ENCODE measurements around the gene ATP9B. TPM values are rescaled to one million over a fixed set of nuclear protein-coding genes. Genes with fewer than 3 reads are reported as not detected.

The ATP9B gene
- total RNA-seq, 2 experiments from 2014 or later, result 61.9 to 63.5 TPM

DNA sequence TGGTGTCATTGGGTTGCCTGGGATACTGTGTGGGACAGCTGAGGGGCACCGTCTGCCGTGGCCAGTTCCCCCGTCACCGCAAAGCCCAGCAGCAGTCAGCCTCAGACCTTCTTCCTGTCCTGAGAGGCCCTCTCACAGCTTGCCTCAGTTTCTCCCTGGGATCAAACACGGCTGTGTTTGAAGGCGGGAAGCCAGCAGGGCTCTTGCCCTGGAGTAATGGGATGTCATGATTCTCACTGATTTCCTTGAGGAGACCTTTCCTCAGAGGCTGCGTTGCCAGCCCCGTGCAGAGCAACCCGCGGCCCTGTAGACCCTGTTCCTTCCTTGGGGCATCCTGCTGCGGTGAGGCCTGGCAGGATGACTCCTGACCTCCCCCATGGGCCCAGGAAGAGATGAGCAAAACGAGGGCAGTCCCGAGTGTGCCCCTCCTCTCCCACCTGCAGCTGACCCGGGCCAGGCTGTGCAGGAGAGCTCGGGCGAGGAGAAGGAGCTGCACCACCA lies 312.7 kb downstream of the ATP9B start:
- no peak overlapping the region for H3K27ac Mint-ChIP-seq
- POLR2A ChIA-PET, result interaction anchor here (1.8 to 2.9 kb wide), 2 partner anchors 11 to 24 kb away, joined by 4 to 13 read pairs; no protein-coding TSS in a partner anchor

GRCh38 chr18:79382681-79383387 lies 313.6 kb downstream of the ATP9B start:
- H3K36me3 ChIP-seq (ENCODE audit: insufficient read depth, low read length), result peaks cover 4% of the 10 kb centered on the region
- no peak overlapping the region for H3K27ac ChIP-seq (ENCODE audit: low read depth in 1 of 2, low read length in 2 of 2)
- Mint-ChIP-seq H3K36me3 (ENCODE audit: low read depth) (peaks cover 11% of the 10 kb centered on the region), H3K4me1 (ENCODE audit: low read depth) (peaks cover 14% of the 10 kb centered on the region), H3K4me3 (no peak overlapping the region), H3K27me3 (no peaks in the 10 kb centered on the region), H3K27ac (no peak overlapping the region), H3K9me3 (no peaks in the 10 kb centered on the region)
- H3K4me1 ChIP-seq (ENCODE audit: insufficient read depth, low read length), result peaks cover 15% of the 10 kb centered on the region
- DNase-seq (peak in 1 of 14 experiments; percentile 16), ATAC-seq (ENCODE audit: poor library complexity) (no peak)
- TF ChIP-seq, protein P1, sequence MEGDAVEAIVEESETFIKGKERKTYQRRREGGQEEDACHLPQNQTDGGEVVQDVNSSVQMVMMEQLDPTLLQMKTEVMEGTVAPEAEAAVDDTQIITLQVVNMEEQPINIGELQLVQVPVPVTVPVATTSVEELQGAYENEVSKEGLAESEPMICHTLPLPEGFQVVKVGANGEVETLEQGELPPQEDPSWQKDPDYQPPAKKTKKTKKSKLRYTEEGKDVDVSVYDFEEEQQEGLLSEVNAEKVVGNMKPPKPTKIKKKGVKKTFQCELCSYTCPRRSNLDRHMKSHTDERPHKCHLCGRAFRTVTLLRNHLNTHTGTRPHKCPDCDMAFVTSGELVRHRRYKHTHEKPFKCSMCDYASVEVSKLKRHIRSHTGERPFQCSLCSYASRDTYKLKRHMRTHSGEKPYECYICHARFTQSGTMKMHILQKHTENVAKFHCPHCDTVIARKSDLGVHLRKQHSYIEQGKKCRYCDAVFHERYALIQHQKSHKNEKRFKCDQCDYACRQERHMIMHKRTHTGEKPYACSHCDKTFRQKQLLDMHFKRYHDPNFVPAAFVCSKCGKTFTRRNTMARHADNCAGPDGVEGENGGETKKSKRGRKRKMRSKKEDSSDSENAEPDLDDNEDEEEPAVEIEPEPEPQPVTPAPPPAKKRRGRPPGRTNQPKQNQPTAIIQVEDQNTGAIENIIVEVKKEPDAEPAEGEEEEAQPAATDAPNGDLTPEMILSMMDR (IDR thresholded peaks at IDR 0.05), result no peak
- H3K27me3 ChIP-seq (ENCODE audit: control insufficient read depth in 1 of 2, insufficient read depth in 2 of 2, low read length in 2 of 2), result no peaks in the 10 kb centered on the region
- ChIA-PET CTCF (no interaction called here), POLR2A (interaction anchor here (1.5 to 2.9 kb wide), 2 partner anchors 13 to 23 kb away, joined by 3 to 13 read pairs; partner anchors contain the start of gene NFATC1)
- intact Hi-C loops (cut with DNase I, micrococcal nuclease), result no loop called here
- H3K4me3 ChIP-seq (ENCODE audit: low read length), result no peak overlapping the region
- H3K9me3 ChIP-seq (ENCODE audit: control insufficient read depth in 1 of 2, insufficient read depth in 1 of 2, low read length in 2 of 2), result no peaks in the 10 kb centered on the region

More for the DNA sequence above, 312.7 kb downstream of the ATP9B start:
- DNase-seq (peak in 1 of 14 experiments; percentile 8), ATAC-seq (ENCODE audit: poor library complexity) (no peak)
- intact Hi-C loops (cut with DNase I, micrococcal nuclease), result loop anchor here in 1 of 2 experiments (1.0 kb wide), 1 partner anchor 146 kb away; no protein-coding TSS in a partner anchor
- Histone ChIP-seq H3K27ac (ENCODE audit: low read depth in 1 of 2, low read length in 2 of 2) (no peak overlapping the region), H3K9me3 (ENCODE audit: control insufficient read depth in 1 of 2, insufficient read depth in 1 of 2, low read length in 2 of 2) (no peaks in the 10 kb centered on the region), H3K27me3 (ENCODE audit: control insufficient read depth in 1 of 2, insufficient read depth in 2 of 2, low read length in 2 of 2) (no peaks in the 10 kb centered on the region), H3K4me3 (ENCODE audit: low read length) (no peak overlapping the region), H3K4me1 (ENCODE audit: insufficient read depth, low read length) (peaks cover 12% of the 10 kb centered on the region), H3K36me3 (ENCODE audit: insufficient read depth, low read length) (peaks cover 10% of the 10 kb centered on the region)
- CTCF ChIA-PET, result interaction anchor here (1.7 to 1.9 kb wide), 2 partner anchors 11 to 147 kb away, joined by 10 to 14 read pairs; no protein-coding TSS in a partner anchor
- H3K27me3 Mint-ChIP-seq, result no peaks in the 10 kb centered on the region
- no peaks in the 10 kb centered on the region for H3K9me3 Mint-ChIP-seq
- TF ChIP-seq, protein P1 (IDR thresholded peaks at IDR 0.05), result no peak
- H3K4me3 Mint-ChIP-seq, result no peak overlapping the region
- H3K36me3 Mint-ChIP-seq (ENCODE audit: low read depth), result peaks cover 20% of the 10 kb centered on the region
- peaks cover 10% of the 10 kb centered on the region for H3K4me1 Mint-ChIP-seq (ENCODE audit: low read depth)

DNA sequence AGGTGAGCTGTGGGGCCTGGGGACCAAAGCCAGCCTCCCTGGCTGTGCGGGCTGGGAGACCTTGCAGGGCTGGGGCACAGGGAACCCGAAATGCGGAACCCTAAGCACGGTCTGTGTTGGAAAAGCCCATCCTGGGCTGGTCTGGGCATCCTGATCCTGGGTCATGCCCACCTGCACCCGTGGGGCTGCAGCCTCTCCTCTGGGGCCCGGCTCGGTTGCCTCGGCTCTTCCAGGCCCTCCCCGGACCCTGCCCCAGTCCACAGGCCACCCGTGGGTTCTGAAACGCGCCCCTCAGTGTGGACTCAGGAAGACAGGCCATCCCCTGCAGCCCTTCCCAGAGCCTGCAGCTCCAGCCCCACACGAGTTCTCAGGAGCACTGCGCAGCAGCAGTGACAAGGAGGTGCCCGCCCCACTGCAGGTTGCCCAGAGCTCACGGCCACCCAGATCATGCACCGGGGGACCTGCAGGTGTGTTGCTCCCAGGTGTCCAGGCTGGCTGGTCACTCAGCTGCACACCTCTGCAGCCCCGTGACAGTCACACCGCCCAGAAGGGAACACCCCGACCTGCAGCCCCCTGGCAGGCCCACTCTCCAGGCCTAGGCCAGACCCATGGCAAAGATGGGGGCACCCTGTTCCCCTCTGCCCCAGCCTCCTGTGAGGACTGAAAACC lies 314.3 kb downstream of the ATP9B start:
- DNase-seq, result peak in 1 of 14 experiments; percentile 31
- H3K4me1 Mint-ChIP-seq (ENCODE audit: low read depth), result peaks cover 21% of the 10 kb centered on the region
- no peaks in the 10 kb centered on the region for H3K36me3 ChIP-seq (ENCODE audit: insufficient read depth, low read length)
- H3K27ac Mint-ChIP-seq, result no peak overlapping the region
- no peak overlapping the region for H3K27ac ChIP-seq (ENCODE audit: low read depth in 1 of 2, low read length in 2 of 2)
- ATAC-seq (ENCODE audit: poor library complexity), result no peak
- CTCF ChIA-PET, result interaction anchor here (1.4 kb wide), 1 partner anchor 140 kb away, joined by 4 read pairs; no protein-coding TSS in a partner anchor
- POLR2A ChIA-PET, result interaction anchor here (1.5 kb wide), 1 partner anchor 12 kb away, joined by 3 read pairs; the partner anchor contains the start of gene NFATC1
- H3K36me3 Mint-ChIP-seq (ENCODE audit: low read depth), result peaks cover 5% of the 10 kb centered on the region
- peaks cover 19% of the 10 kb centered on the region for H3K4me1 ChIP-seq (ENCODE audit: insufficient read depth, low read length)
- no peaks in the 10 kb centered on the region for H3K27me3 ChIP-seq (ENCODE audit: control insufficient read depth in 1 of 2, insufficient read depth in 2 of 2, low read length in 2 of 2)
- H3K27me3 Mint-ChIP-seq, result no peaks in the 10 kb centered on the region
- H3K9me3 Mint-ChIP-seq, result no peaks in the 10 kb centered on the region
- TF ChIP-seq, protein P1 (IDR thresholded peaks at IDR 0.05), result no peak
- no peak overlapping the region for H3K4me3 Mint-ChIP-seq
- no peaks in the 10 kb centered on the region for H3K9me3 ChIP-seq (ENCODE audit: control insufficient read depth in 1 of 2, insufficient read depth in 1 of 2, low read length in 2 of 2)
- no peak overlapping the region for H3K4me3 ChIP-seq (ENCODE audit: low read length)
- intact Hi-C loops (cut with DNase I, micrococcal nuclease), result no loop called here

All from CD4-positive, alpha-beta T cell (primary cell).